ENCODE measurements around the gene S100A11. TPM values are rescaled to one million over a fixed set of nuclear protein-coding genes. Genes with fewer than 3 reads are reported as not detected.

S100A11 gene
- total RNA-seq, 2 experiments from 2014 or later: 27.1 TPM; not detected in 1

DNA sequence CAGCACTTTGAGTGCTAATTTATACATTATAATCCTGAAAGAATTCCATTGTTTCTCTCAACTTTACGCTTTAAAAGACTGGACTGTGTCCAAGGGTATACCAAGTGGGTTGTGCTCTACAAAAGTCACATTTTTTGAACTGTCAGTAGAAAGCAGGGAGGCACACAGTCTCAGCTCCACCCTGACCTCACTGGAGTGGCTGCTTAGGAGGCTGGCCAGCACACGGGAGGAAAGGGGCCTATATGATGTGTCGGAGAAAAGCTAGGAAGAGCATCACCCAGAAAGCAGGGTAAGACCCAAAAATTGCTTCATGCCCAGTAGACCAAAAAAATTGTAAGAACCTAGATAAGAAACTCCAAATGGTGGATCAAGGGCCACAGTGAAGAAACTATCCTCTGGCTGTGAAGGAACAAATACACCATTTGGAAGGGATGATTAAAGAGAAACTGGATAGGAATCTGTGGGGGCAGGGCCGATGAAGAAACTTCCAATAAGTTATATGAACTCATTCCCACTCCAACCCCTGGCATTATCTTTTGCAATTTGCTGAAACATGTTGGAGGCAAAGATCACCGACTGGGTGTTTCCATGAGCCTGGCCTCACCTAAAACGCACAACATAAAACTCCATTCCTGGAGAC is 45.0 kb downstream of the S100A11 start:
- no peak overlapping the region for H3K4me3 ChIP-seq (ENCODE audit: low read depth, low read length, poor library complexity, severe bottlenecking)
- no peak overlapping the region for H3K27ac ChIP-seq (ENCODE audit: low read depth, low read length, poor library complexity, severe bottlenecking)
- no peaks in the 10 kb centered on the region for H3K79me2 ChIP-seq (ENCODE audit: insufficient read depth, low read depth, low read length)
- no peak overlapping the region for H3K4me2 ChIP-seq (ENCODE audit: low read length)
- no peaks in the 10 kb centered on the region for H3K4me1 ChIP-seq (ENCODE audit: insufficient read depth, low read length, poor library complexity, severe bottlenecking)
- H3K9me3 ChIP-seq (ENCODE audit: low read length): no peaks in the 10 kb centered on the region
- DNase-seq (ENCODE audit: low spot score): no peak
- TF ChIP-seq EZH2phosphoT487 (IDR thresholded peaks at IDR 0.05; ENCODE audit: borderline replicate concordance, low read depth, low read length): no peak
- TF ChIP-seq, protein P1, sequence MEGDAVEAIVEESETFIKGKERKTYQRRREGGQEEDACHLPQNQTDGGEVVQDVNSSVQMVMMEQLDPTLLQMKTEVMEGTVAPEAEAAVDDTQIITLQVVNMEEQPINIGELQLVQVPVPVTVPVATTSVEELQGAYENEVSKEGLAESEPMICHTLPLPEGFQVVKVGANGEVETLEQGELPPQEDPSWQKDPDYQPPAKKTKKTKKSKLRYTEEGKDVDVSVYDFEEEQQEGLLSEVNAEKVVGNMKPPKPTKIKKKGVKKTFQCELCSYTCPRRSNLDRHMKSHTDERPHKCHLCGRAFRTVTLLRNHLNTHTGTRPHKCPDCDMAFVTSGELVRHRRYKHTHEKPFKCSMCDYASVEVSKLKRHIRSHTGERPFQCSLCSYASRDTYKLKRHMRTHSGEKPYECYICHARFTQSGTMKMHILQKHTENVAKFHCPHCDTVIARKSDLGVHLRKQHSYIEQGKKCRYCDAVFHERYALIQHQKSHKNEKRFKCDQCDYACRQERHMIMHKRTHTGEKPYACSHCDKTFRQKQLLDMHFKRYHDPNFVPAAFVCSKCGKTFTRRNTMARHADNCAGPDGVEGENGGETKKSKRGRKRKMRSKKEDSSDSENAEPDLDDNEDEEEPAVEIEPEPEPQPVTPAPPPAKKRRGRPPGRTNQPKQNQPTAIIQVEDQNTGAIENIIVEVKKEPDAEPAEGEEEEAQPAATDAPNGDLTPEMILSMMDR (conservative IDR thresholded peaks at IDR 0.05; ENCODE audit: low read length): no peak
- POLR2A ChIA-PET: no interaction called here
- no TSS peak for BruUV-seq (replicated peaks)
- no peak overlapping the region for H2AFZ ChIP-seq (ENCODE audit: low read length)
- H3K9me2 ChIP-seq (ENCODE audit: insufficient read depth, low read length): no peaks in the 10 kb centered on the region
- CTCF ChIA-PET (ENCODE audit: unreplicated experiment): no interaction called here
- intact Hi-C loops (cut with micrococcal nuclease; ENCODE audit: unreplicated experiment): no loop called here
- H4K20me1 ChIP-seq (ENCODE audit: insufficient read depth, low read length): no peaks in the 10 kb centered on the region
- H3K36me3 ChIP-seq (ENCODE audit: insufficient read depth, low read length): no peaks in the 10 kb centered on the region

- Histone ChIP-seq H3K4me3 (ENCODE audit: low read depth, low read length, poor library complexity, severe bottlenecking) (no peak overlapping the region), H3K9me3 (ENCODE audit: low read length) (no peaks in the 10 kb centered on the region), H3K4me1 (ENCODE audit: insufficient read depth, low read length, poor library complexity, severe bottlenecking) (no peaks in the 10 kb centered on the region), H3K79me2 (ENCODE audit: insufficient read depth, low read depth, low read length) (no peaks in the 10 kb centered on the region), H3K27ac (ENCODE audit: low read depth, low read length, poor library complexity, severe bottlenecking) (no peak overlapping the region), H2AFZ (ENCODE audit: low read length) (no peak overlapping the region), H3K9me2 (ENCODE audit: insufficient read depth, low read length) (no peaks in the 10 kb centered on the region), H3K36me3 (ENCODE audit: insufficient read depth, low read length) (no peaks in the 10 kb centered on the region), H3K4me2 (ENCODE audit: low read length) (no peak overlapping the region), H4K20me1 (ENCODE audit: insufficient read depth, low read length) (no peaks in the 10 kb centered on the region)
- no TSS peak for BruUV-seq (replicated peaks)
- ChIA-PET POLR2A (no interaction called here), CTCF (ENCODE audit: unreplicated experiment) (no interaction called here)
- intact Hi-C loops (cut with micrococcal nuclease; ENCODE audit: unreplicated experiment): no loop called here
- DNase-seq (ENCODE audit: low spot score): no peak
- TF ChIP-seq, protein P1 (conservative IDR thresholded peaks at IDR 0.05; ENCODE audit: low read length): no peak
- no peak for TF ChIP-seq EZH2phosphoT487 (IDR thresholded peaks at IDR 0.05; ENCODE audit: borderline replicate concordance, low read depth, low read length)
These were observed 46.0 kb downstream of the S100A11 start for GRCh38 chr1:151990856-151991198.

- no peaks in the 10 kb centered on the region for H3K79me2 ChIP-seq (ENCODE audit: insufficient read depth, low read depth, low read length)
- H3K4me1 ChIP-seq (ENCODE audit: insufficient read depth, low read length, poor library complexity, severe bottlenecking): no peaks in the 10 kb centered on the region
These were observed 46.5 kb downstream of the S100A11 start for GRCh38 chr1:151990058-151990855.

More at GRCh38 chr1:151990058-151990855, 46.5 kb downstream of the S100A11 start:
- Histone ChIP-seq H3K9me2 (ENCODE audit: insufficient read depth, low read length) (no peaks in the 10 kb centered on the region), H3K4me2 (ENCODE audit: low read length) (no peak overlapping the region), H3K4me3 (ENCODE audit: low read depth, low read length, poor library complexity, severe bottlenecking) (no peak overlapping the region), H2AFZ (ENCODE audit: low read length) (no peak overlapping the region), H3K36me3 (ENCODE audit: insufficient read depth, low read length) (no peaks in the 10 kb centered on the region), H3K27ac (ENCODE audit: low read depth, low read length, poor library complexity, severe bottlenecking) (no peak overlapping the region), H3K9me3 (ENCODE audit: low read length) (no peaks in the 10 kb centered on the region), H4K20me1 (ENCODE audit: insufficient read depth, low read length) (no peaks in the 10 kb centered on the region)
- ChIA-PET POLR2A (interaction anchor here (1.0 kb wide), 1 partner anchor 145 kb away, joined by 3 read pairs; no protein-coding TSS in a partner anchor), CTCF (ENCODE audit: unreplicated experiment) (no interaction called here)
- BruUV-seq (replicated peaks): no TSS peak
- TF ChIP-seq EZH2phosphoT487 (IDR thresholded peaks at IDR 0.05; ENCODE audit: borderline replicate concordance, low read depth, low read length): no peak
- TF ChIP-seq, protein P1 (conservative IDR thresholded peaks at IDR 0.05; ENCODE audit: low read length): no peak
- DNase-seq (ENCODE audit: low spot score): no peak
- intact Hi-C loops (cut with micrococcal nuclease; ENCODE audit: unreplicated experiment): no loop called here

Measured in OCI-LY7 (cell line).